ENCODE measurements around the gene LNPEP.

LNPEP gene

DNA sequence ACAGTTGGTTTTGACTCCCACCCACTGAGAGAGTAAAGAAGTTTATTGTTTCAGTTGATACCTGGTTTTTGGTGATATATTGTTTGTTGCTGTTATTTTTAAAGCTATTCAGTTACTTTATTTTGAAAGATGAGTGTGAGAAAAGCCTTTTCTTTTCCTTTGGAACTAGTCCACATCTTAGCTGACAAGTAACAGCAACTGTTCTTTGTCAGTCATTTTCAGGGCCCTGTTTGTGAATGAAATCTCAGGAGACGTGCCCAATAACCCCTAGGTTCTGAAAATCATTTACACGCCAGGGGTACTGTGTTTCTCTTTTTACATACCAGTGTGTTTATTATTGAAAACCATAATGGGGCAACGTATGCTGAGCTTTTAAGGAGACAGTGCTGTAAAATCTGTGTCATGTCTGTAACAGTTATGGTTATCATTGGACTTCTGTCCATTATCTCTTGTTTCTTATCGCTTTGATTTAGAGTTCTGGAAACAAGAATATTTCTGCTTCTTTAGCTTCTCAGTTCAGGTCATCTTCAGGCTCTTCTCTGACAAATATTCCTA, 131.5 kb downstream of the LNPEP start:
- TF ChIP-seq, protein P1, sequence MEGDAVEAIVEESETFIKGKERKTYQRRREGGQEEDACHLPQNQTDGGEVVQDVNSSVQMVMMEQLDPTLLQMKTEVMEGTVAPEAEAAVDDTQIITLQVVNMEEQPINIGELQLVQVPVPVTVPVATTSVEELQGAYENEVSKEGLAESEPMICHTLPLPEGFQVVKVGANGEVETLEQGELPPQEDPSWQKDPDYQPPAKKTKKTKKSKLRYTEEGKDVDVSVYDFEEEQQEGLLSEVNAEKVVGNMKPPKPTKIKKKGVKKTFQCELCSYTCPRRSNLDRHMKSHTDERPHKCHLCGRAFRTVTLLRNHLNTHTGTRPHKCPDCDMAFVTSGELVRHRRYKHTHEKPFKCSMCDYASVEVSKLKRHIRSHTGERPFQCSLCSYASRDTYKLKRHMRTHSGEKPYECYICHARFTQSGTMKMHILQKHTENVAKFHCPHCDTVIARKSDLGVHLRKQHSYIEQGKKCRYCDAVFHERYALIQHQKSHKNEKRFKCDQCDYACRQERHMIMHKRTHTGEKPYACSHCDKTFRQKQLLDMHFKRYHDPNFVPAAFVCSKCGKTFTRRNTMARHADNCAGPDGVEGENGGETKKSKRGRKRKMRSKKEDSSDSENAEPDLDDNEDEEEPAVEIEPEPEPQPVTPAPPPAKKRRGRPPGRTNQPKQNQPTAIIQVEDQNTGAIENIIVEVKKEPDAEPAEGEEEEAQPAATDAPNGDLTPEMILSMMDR (IDR thresholded peaks at IDR 0.05; ENCODE audit: low read depth, low read length), result no peak
- Histone ChIP-seq H3K4me1 (peaks cover 2% of the 10 kb centered on the region), H3K27me3 (no peaks in the 10 kb centered on the region), H3K4me3 (ENCODE audit: low read depth, low read length) (no peak overlapping the region), H3K36me3 (no peaks in the 10 kb centered on the region), H3K9me3 (no peaks in the 10 kb centered on the region)
- no peak for DNase-seq

DNA sequence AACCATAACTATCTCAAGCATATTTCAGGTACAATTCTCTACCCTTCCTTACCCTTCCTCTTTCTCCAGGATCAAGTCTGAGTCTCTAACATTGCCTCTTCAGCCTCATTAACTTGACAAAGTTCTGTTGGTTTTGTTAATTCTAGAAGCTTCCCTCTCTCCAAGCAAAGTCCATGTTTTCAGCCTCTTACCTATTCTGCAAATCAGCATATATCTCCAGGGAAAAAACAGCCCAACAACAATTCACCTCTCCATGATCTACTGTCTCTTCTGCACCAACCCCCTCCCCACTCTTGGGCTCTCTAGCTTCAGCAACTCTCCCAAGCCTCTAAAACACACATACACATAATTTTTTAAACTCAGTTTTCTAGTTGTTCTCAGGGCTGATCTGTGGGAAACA, 134.4 kb downstream of the LNPEP start:
- Histone ChIP-seq H3K4me3 (ENCODE audit: low read depth, low read length) (no peak overlapping the region), H3K36me3 (no peaks in the 10 kb centered on the region), H3K9me3 (no peaks in the 10 kb centered on the region), H3K4me1 (no peaks in the 10 kb centered on the region), H3K27me3 (no peaks in the 10 kb centered on the region)
- TF ChIP-seq, protein P1 (IDR thresholded peaks at IDR 0.05; ENCODE audit: low read depth, low read length), result no peak
- no peak for DNase-seq

DNA sequence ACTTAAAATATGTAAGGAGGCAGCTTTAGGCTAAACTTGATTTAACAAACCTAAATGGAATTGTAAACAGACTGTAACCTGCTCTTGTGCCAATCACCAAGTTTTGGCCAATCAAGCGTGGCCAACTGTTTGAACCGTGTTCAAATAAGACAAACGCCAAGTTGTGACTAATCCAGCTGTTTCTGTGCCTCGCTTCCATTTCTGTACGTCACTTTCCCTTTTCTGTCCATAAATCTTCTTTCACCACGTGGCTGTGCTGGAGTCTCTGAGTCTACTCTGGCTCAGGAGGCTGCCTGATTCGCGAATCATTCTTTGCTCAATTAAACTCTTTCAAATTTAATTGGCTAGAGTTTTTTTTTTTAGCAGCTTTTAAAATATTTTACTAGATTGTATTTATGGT, 135.2 kb downstream of the LNPEP start:
- TF ChIP-seq, protein P1 (IDR thresholded peaks at IDR 0.05; ENCODE audit: low read depth, low read length), result no peak
- no peak overlapping the region for H3K4me3 ChIP-seq (ENCODE audit: low read depth, low read length)
- no peaks in the 10 kb centered on the region for H3K4me1 ChIP-seq
- no peaks in the 10 kb centered on the region for H3K9me3 ChIP-seq
- DNase-seq, result no peak
- H3K27me3 ChIP-seq, result no peaks in the 10 kb centered on the region
- no peaks in the 10 kb centered on the region for H3K36me3 ChIP-seq

DNA sequence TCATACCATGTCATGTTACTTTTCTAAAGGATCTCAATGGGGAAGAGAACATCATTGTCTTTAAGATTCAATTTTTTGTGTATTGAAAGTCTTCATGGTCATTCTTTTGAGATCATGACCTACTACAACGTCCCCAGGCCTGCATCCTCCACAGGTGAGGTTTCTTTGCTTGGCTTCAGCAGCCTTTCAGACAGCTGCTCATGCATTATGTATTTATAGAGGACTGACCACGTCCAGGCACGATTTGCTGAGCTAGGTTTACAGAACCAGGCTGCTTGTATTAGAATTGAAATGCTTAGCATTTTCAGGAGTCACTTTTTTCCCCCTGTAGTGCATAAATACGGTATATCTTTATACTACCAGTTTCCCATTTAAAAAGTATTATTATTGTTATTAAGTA, 136.1 kb downstream of the LNPEP start:
- Histone ChIP-seq H3K36me3 (no peaks in the 10 kb centered on the region), H3K4me3 (ENCODE audit: low read depth, low read length) (no peak overlapping the region), H3K9me3 (no peaks in the 10 kb centered on the region), H3K27me3 (no peaks in the 10 kb centered on the region), H3K4me1 (no peaks in the 10 kb centered on the region)
- DNase-seq, result no peak
- TF ChIP-seq, protein P1 (IDR thresholded peaks at IDR 0.05; ENCODE audit: low read depth, low read length), result no peak

DNA sequence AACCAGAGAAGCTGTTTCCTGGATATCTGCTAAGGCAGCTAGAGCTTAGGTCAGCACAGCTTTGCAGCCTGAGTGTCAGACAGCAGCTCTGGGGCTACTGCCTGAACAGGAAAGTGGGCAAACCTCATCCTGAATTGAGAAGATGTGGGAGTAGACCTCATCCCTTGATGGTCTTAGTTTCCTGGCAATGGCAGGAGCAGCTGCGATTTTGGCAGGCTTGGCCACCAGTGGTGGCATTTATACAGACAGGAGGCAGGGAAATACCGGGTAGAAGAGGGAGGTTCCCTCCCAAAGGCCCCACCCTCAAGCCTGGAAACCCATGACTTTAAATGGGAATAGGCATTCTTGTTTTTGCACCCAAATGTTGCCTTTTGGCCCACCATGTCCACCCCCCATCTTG, 136.8 kb downstream of the LNPEP start:
- H3K9me3 ChIP-seq, result no peaks in the 10 kb centered on the region
- no peak overlapping the region for H3K4me3 ChIP-seq (ENCODE audit: low read depth, low read length)
- no peaks in the 10 kb centered on the region for H3K36me3 ChIP-seq
- no peaks in the 10 kb centered on the region for H3K4me1 ChIP-seq
- TF ChIP-seq, protein P1 (IDR thresholded peaks at IDR 0.05; ENCODE audit: low read depth, low read length), result no peak
- no peak for DNase-seq
- H3K27me3 ChIP-seq, result no peaks in the 10 kb centered on the region

DNA sequence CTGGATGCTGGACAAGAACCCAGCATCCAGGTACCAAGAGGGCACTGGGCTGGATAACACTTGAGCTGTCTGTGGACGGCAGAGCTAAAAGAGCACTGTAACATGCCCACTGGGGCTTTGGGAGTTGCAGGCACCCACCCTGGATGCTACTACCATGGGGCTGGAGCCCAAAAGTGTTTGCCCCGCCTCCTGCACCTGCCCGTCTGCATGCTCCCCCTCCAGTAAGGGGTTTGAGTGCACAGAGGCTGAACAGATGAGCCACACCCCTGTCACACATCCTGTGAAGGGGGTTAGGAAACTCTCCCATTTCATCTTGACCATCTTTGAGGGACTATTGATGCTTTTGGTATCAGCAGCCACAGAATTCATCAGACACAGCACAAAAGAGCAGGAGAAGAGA, 137.5 kb downstream of the LNPEP start:
- no peak for DNase-seq
- TF ChIP-seq, protein P1 (IDR thresholded peaks at IDR 0.05; ENCODE audit: low read depth, low read length), result no peak
- Histone ChIP-seq H3K36me3 (no peaks in the 10 kb centered on the region), H3K4me1 (no peaks in the 10 kb centered on the region), H3K27me3 (no peaks in the 10 kb centered on the region), H3K4me3 (ENCODE audit: low read depth, low read length) (no peak overlapping the region), H3K9me3 (no peaks in the 10 kb centered on the region)
